Sigmoid colon (tissue), 7 donors: ENCODE data around the gene KIF22. TPM values are rescaled to one million over a fixed set of nuclear protein-coding genes. Genes with fewer than 3 reads are reported as not detected.

ENCODE experiments used
- DNase-seq: peaks from one replicate; pipeline ENCODE4 v3.0.0-alpha.2; 2019
- H3K27ac ChIP-seq, 4 donors: fragments of 200-600 bp; sonication (generic); one replicate each; pipeline ENCODE4 v1.5.1; 2016 to 2019; ENCODE audit warnings: mild to moderate bottlenecking in 1 of 4
- H3K27me3 ChIP-seq, 3 donors: fragments of 200-600 bp; sonication (generic); one replicate each; pipeline ENCODE4 v1.5.1; 2019; ENCODE audit warnings: mild to moderate bottlenecking in 1 of 3
- H3K36me3 ChIP-seq, 4 donors: fragments of 200-600 bp; sonication (generic); one replicate each; pipeline ENCODE4 v1.5.1; 2016 to 2019
- H3K4me1 ChIP-seq, 4 donors: fragments of 200-600 bp; sonication (generic); one replicate each; pipeline ENCODE4 v1.5.1; 2017 to 2019
- H3K4me3 ChIP-seq, 4 donors: fragments of 200-600 bp; sonication (generic); one replicate each; pipeline ENCODE4 v1.5.1; 2017 to 2019; ENCODE audit warnings: mild to moderate bottlenecking in 2 of 4, moderate library complexity in 1 of 4
- H3K9me3 ChIP-seq, 4 donors: fragments of 200-600 bp in 3 of 4; sonication (generic) in 3 of 4; one replicate each; pipeline versions ENCODE4 v1.5.1 to v1.6.1; 2013 to 2019
- CTCF ChIP-seq, 4 experiments: fragments of 450-650 bp in 3 of 4; fragments of 200-600 bp in 1 of 4; IDR thresholded peaks; one replicate each; pipeline ENCODE4 v1.5.1; 2016 to 2019; ENCODE audit warnings: antibody characterized with exemption in 4 of 4, mild to moderate bottlenecking in 3 of 4, moderate library complexity in 2 of 4
- EP300 ChIP-seq, 4 donors: sonication (generic); formaldehyde crosslinking; IDR thresholded peaks; one replicate each; pipeline ENCODE4 v1.6.1; 2017; ENCODE audit warnings: antibody characterized with exemption in 4 of 4
- POLR2A ChIP-seq, 2 donors: fragments of 450-650 bp; IDR thresholded peaks; one replicate each; pipeline ENCODE4 v1.6.1; 2016; ENCODE audit warnings: antibody characterized with exemption in 2 of 2, mild to moderate bottlenecking in 2 of 2, moderate library complexity in 2 of 2
- POLR2AphosphoS5 ChIP-seq, 4 donors: sonication (generic); formaldehyde crosslinking; IDR thresholded peaks; one replicate each; pipeline ENCODE4 v1.6.1; 2017; ENCODE audit warnings: antibody characterized with exemption in 4 of 4
- WGBS, 2 donors: extraction: QIAGEN DNeasy Blood & Tissue Kit; methylation state at CpG; one replicate each; pipeline ENCODE4 v1.1.7; 2013; 5-methylcytosine and 5-hydroxymethylcytosine counted together
- intact Hi-C: fragments of 100-400 bp; cut with DNase I; formaldehyde crosslinking; loops from one replicate; pipeline ENCODE4 v1.15.1; 2023
- polyA plus RNA-seq, 3 donors: library from polyadenylated mRNA; stranded (reverse); fragments of 200-250 nt; gene quantifications; one replicate each; pipeline ENCODE4 v1.2.3, GENCODE V29; 2013
- total RNA-seq, 4 donors: library from RNA; depleted of rRNA; stranded (reverse); fragments of >200 nt; gene quantifications; one replicate each; pipeline ENCODE4 v1.1.0, GENCODE V29; 2016
- donor health status: healthy with polysubstance abuse.
- donor health status: Bipolar disorder and iron deficiency.
- donor health status: healthy.

Gene KIF22
- total and polyA plus RNA-seq, 7 donors, result 11.5 to 71.5 (median 16.1) TPM

DNA sequence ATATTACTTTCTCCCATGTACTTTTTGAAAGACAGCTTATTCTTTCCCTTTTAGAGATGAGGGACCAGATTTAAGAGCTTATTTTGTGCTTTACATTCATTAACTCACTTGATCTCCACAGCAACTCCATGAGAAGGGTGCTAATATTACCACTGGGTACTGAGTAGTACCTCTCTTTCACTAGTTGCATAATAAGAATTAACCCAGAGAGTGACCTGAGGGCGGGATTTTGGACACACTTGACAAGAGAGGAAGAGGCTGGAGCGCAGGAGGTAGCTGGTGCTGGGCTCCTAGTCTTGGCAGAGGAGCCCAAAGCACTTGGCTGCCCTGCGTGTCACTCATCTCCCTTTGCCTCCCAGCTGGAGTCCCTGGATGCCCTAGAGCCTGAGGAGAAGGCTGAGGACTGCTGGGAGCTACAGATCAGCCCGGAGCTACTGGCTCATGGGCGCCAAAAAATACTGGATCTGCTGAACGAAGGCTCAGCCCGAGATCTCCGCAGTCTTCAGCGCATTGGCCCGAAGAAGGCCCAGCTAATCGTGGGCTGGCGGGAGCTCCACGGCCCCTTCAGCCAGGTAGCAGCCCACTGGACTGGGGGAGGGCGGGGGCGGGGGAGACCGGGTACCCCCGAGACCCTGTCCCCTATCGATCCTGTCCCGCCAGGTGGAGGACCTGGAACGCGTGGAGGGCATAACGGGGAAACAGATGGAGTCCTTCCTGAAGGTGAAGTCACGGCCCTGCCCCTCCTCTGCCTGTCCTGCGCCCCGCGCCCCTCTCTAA is 14.1 kb downstream of the KIF22 start:
- H3K4me3 ChIP-seq, result peak overlapping the region; percentile 59 to 76 (median 66)
- H3K36me3 ChIP-seq, result peaks cover 4 to 27% (median 11%) of the 10 kb centered on the region in 4 donors
- peak; percentile 87 for DNase-seq
- no peaks in the 10 kb centered on the region for H3K27me3 ChIP-seq
- H3K9me3 ChIP-seq, result no peaks in the 10 kb centered on the region
- H3K4me1 ChIP-seq, result peaks cover 0 to 35% (median 33%) of the 10 kb centered on the region in 4 donors
- TF ChIP-seq EP300 (IDR thresholded peaks at IDR 0.05), result no peak
- peak in 1 of 2 donors; percentile 31 for TF ChIP-seq POLR2A (IDR thresholded peaks at IDR 0.05)
- peak in 2 of 4 donors; percentile 44 to 49 for TF ChIP-seq POLR2AphosphoS5 (IDR thresholded peaks at IDR 0.05)
- intact Hi-C loops, result loop anchor here (1.0 kb wide), 1 partner anchor 14 kb away; the partner anchor contains the start of gene KIF22
- H3K27ac ChIP-seq, result peak overlapping the region; percentile 91 to 99 (median 93)
- WGBS, 2 donors, result 3 to 13% methylated on average over 26 of the region's 26 CpGs

DNA sequence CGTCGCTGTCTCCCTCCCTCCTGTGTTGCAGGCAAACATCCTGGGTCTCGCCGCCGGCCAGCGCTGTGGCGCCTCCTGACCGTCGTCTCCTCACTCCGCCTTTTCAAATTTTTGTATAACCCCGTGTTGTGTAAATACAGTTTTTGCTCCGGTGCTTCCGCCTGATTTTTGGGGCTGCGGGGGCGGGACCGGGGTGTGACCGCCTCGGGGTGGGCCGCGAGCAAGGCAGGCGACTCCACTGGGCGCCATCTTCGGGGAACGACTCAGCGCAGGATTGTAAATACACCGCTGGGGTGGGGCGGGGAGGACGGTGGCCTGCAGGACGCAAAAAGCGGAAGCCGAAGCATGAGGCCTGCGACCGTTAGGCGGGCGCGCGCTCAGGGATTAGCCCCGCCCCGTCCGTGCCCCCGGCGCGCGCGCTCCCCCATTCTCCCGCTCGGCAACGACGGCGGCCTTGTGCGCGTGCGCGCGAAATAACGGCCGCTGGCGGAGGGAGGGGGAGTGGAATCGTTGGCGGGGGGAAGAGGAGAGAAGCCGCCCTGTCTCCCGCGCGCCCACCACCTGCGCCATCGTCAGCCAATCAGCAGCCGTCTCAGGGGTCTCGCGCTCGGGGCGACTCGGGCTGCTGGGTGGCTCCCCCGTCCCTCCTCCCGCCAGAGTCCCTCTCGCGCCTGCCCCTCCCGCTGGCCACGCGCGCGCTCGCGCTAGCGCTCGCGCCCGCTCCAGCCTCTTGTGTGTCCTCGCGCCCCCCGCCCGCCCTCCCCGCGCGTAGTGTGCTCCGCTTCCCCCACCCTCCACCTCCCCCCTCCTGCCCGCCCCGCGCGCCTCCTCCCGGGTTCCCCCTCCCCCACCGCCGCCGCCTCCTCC is 14.9 kb downstream of the KIF22 start:
- Histone ChIP-seq H3K36me3 (peaks cover 0 to 26% (median 8%) of the 10 kb centered on the region in 4 donors), H3K9me3 (no peaks in the 10 kb centered on the region), H3K27ac (peak overlapping the region; percentile 91 to 99 (median 93)), H3K27me3 (no peaks in the 10 kb centered on the region), H3K4me3 (peak overlapping the region; percentile 59 to 76 (median 66)), H3K4me1 (peaks cover 0 to 44% (median 42%) of the 10 kb centered on the region in 4 donors)
- WGBS, 2 donors, result 1% methylated on average over 98 to 103 of the region's 103 CpGs
- intact Hi-C loops, result loop anchor here (1.0 kb wide), 1 partner anchor 15 kb away; the partner anchor contains the start of gene KIF22
- DNase-seq, result peak; percentile 99
- TF ChIP-seq CTCF (IDR thresholded peaks at IDR 0.05) (no peak), POLR2A (IDR thresholded peaks at IDR 0.05) (peak; percentile 92 to 97), POLR2AphosphoS5 (IDR thresholded peaks at IDR 0.05) (peak; percentile 95 to 99 (median 98)), EP300 (IDR thresholded peaks at IDR 0.05) (peak in 2 of 4 donors; percentile 48 to 71)

DNA sequence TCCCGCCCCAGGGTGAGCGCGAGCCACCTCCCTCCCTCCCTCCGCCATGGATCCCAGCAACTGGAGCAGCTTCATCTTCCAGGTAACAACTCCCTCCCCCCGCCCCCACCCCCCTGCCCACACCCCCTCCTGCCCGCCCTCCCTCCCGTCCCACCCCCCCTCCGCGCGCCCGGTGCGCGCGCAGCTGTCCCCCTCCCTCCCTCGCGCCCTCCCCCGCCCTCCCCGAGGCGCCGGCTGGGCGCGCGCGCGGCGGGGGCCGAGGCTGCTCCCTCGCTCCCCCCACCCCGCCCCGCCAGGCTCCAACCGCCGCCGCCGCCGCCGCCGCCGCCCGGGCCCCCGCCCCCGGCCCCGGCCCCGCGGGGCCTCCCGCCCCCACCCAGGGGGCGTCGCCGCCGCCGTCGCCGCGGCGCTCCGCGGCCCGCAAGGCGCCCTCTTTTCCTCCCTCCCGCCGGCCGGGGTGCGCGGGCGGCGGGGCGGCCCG is 15.6 kb downstream of the KIF22 start, which contains the start of gene MAZ:
Gene MAZ, plus strand, starts transcription at position 431 of the 481 bp plus-strand sequence. CDS start 173 bp downstream, outside the sequence.
- 1 to 2% methylated on average over 52 to 64 of the region's 67 CpGs for WGBS, 2 donors
- peak within 1 kb of the TSS; percentile 66 to 76 (median 68) for H3K4me3 ChIP-seq
- no peak for TF ChIP-seq POLR2AphosphoS5 (IDR thresholded peaks at IDR 0.05)
- TF ChIP-seq EP300 (IDR thresholded peaks at IDR 0.05), result no peak
- TF ChIP-seq POLR2A (IDR thresholded peaks at IDR 0.05), result no peak
- TF ChIP-seq CTCF (IDR thresholded peaks at IDR 0.05), result no peak
- H3K9me3 ChIP-seq, result no peaks in the 10 kb centered on the region
- intact Hi-C loops, result no loop called here
- no peaks in the 10 kb centered on the region for H3K27me3 ChIP-seq
- no peak for DNase-seq
- peaks cover 0 to 22% (median 8%) of the 10 kb centered on the region in 4 donors for H3K36me3 ChIP-seq
- peak within 1 kb of the TSS; percentile 94 to 99 (median 95) for H3K27ac ChIP-seq
- H3K4me1 ChIP-seq, result peaks cover 0 to 50% (median 47%) of the 10 kb centered on the region in 4 donors

DNA sequence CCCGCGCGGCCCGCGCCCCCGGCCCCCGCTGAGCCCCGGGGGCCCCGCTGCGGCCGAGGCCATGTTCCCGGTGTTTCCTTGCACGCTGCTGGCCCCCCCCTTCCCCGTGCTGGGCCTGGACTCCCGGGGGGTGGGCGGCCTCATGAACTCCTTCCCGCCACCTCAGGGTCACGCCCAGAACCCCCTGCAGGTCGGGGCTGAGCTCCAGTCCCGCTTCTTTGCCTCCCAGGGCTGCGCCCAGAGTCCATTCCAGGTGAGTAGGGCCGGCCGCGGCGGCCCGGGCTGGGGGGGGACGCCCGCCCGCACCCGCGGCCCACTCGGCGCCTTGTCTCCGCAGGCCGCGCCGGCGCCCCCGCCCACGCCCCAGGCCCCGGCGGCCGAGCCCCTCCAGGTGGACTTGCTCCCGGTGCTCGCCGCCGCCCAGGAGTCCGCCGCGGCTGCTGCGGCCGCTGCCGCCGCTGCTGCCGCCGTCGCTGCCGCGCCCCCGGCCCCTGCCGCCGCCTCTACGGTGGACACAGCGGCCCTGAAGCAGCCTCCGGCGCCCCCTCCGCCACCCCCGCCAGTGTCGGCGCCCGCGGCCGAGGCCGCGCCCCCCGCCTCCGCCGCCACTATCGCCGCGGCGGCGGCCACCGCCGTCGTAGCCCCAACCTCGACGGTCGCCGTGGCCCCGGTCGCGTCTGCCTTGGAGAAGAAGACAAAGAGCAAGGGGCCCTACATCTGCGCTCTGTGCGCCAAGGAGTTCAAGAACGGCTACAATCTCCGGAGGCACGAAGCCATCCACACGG is 16.3 kb downstream of the KIF22 start:
- 1% methylated on average over 99 of the region's 99 CpGs for WGBS, 2 donors
- Histone ChIP-seq H3K4me1 (peaks cover 0 to 56% (median 50%) of the 10 kb centered on the region in 4 donors), H3K36me3 (peaks cover 0 to 22% (median 8%) of the 10 kb centered on the region in 4 donors), H3K27me3 (no peaks in the 10 kb centered on the region), H3K27ac (peak overlapping the region; percentile 94 to 97 (median 95)), H3K4me3 (peak overlapping the region; percentile 59 to 70 (median 60)), H3K9me3 (no peaks in the 10 kb centered on the region)
- intact Hi-C loops, result no loop called here
- peak; percentile 84 for DNase-seq
- TF ChIP-seq POLR2A (IDR thresholded peaks at IDR 0.05) (no peak), EP300 (IDR thresholded peaks at IDR 0.05) (no peak), CTCF (IDR thresholded peaks at IDR 0.05) (no peak), POLR2AphosphoS5 (IDR thresholded peaks at IDR 0.05) (no peak)
